Measurements from ENCODE around the gene RCE1.

RCE1 gene

DNA sequence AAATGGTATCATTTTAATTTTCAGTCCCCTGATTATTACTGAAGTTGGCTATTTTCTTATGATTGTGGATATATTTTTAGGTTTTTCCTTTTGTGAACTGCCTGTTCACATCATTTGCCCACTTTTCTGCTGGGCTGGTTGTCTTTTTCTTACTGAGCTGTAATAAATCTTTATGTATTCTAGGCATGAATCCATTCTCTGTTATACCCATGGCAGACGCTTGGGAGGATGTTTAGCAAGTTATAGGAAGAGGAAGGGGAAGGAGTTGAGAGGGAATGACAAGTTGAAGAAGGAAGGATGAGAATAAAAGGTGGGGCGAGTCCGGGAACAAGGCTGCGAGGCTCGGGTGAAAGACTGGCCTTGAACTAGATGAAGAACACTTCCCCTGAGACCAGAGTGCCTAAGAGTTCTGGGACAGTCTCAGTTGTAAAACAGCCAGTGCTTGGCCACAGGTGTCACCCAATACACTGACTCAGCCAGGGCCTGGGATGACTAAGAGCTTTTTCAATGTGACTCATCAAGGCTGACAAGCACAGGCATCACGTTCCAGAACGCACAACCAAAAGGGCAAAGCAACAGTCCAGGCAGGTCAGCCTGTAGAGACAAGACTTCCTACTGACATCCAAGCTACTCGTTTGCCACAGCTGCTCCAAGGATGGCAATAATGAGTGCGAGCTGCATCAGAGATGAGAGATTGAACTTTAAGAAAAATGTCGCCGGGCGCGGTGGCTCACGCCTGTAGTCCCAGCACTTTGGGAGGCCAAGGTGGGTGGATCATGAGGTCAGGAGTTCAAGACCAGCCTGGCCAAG, 48.8 kb downstream of the RCE1 start:
- no peak for DNase-seq

DNA sequence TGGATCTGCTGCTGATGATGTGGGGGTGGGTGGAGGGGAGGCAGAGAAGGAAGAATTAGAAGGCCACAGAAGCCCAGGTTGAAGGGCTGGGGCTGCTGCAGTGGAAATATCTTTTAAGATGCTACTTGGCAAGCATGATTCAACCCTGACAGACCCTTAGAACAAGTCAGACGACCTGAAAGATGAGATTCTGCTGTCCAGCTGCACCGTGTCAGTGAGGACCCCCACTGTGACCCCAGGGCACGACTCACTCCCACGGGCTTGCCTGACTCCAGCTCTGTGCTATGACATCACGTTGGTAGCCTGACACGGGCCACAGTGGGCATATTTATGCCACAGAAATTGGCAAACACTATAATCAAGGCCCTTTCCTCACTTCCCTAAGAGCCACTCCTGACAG, 49.7 kb downstream of the RCE1 start:
- no peak for DNase-seq

DNA sequence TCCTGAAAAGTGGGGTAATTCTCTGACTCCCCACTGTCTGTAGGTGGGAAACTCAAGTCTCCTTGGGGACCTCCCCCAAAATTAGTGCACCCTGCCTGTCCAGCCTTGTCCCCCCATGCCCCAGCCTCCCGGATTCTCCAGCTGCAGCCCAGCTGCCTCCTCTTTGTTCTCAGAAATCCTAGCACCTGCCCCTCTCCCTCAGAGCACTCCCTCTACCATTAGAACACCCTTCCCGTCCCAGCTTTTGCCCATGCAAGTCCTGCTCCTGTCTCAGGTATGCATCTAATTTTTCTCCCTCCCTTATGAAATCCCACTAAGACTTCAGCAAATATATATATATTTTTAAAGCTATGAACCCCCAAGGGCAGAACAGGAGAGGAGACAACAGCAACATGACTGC, 50.9 kb downstream of the RCE1 start:
- DNase-seq, result no peak

Measured in activated gamma-delta T cell treated with Interleukin-2 at 50 U/mL for 16 hours (primary cell).